T-helper 2 cell treated with Interferon-gamma antibody and Interleukin-4, amounts not matched to agents 100 ng/mL and 5 ng/mL, for 36 hours (primary cell): ENCODE data around the gene NME9. TPM values are rescaled to one million over a fixed set of nuclear protein-coding genes. Genes with fewer than 3 reads are reported as not detected.

Experiments used
- intact Hi-C: fragments of 100-400 bp; cut with micrococcal nuclease; formaldehyde crosslinking; loops from one replicate; pipeline ENCODE4 v1.15.1; 2023
- total RNA-seq: library from RNA; stranded (reverse); gene quantifications from 2 replicates; pipeline ENCODE4 v1.2.3, GENCODE V29; 2022

Gene NME9
- total RNA-seq, 1 donor from 2014 or later, result not detected

GRCh38 chr3:138284079-138284478, 45.6 kb downstream of the NME9 start:
- intact Hi-C loops, result no loop called here

DNA sequence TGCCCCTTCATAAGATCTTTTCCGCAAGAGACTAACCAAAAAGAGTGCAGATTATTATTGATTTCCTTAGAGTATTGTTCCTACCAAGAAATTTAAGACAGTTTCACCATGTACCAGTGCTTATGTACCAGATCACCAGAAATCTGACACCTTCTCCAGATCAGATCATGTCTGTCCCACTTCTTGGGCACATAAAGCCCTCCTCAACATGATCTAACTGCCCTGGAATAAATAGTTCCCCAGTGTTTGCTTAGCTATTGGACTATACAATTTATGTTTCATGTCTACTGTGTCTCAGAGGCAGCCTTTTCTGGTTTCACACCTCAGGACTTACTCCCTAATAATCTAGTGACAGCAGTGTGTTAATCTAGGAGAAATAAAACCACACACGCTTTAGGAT, 46.8 kb downstream of the NME9 start:
- intact Hi-C loops, result no loop called here

GRCh38 chr3:138281561-138281960, 48.1 kb downstream of the NME9 start:
- intact Hi-C loops, result no loop called here

DNA sequence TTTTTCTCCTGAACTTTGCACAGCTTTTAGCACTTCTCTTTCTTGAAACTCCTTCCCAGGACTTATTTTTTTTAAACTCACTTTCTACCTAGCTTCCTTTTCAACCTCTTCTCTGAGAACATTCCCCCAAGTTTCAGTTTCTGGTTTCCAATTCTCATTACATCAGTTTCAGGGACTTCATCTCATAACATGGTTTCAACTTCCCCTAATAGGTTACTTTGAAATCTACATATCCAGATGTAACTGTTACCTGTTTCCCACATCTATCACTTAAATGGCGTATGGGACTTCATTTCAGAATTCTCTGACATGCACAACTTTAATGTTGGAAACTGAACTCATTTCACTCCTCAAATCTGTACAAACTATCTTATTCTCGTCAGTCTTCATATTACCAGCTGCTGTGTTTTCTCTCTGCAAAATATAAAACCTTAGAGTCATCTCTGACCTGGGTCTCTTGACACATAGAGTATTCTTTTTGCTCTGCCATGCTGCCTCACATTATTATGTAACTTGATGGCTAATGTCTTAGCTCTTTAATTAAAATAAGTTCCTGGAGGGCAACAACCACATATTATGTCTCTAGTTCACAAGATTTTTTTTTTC, 58.4 kb downstream of the NME9 start:
- intact Hi-C loops, result no loop called here

GRCh38 chr3:138270245-138270644, 59.4 kb downstream of the NME9 start:
- intact Hi-C loops, result no loop called here

- intact Hi-C loops, result no loop called here
These were observed 62.6 kb downstream of the NME9 start for GRCh38 chr3:138267083-138267482.

- intact Hi-C loops, result no loop called here
These were observed 63.9 kb downstream of the NME9 start for GRCh38 chr3:138265745-138266144.

- intact Hi-C loops, result no loop called here
These were observed 66.5 kb downstream of the NME9 start for GRCh38 chr3:138263104-138263503.

DNA sequence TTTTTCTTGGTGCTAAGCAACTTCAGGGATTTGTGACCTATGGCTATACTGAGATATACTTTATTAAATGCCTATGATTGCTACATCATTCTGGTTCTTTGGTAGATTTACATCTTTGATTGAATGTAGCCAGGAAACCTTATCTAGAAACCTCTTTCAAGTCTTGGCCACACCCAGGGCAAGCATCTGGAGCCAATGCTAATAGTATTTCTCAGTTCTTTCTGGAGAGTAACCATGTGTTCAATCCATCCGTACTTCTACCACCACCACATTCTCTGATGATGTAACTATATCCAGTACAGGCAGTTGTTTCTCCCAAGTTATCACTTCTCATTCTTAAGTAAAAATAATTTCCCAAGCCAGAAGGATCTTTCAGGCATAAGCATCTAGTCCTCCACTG, 69.0 kb downstream of the NME9 start:
- intact Hi-C loops, result no loop called here

DNA sequence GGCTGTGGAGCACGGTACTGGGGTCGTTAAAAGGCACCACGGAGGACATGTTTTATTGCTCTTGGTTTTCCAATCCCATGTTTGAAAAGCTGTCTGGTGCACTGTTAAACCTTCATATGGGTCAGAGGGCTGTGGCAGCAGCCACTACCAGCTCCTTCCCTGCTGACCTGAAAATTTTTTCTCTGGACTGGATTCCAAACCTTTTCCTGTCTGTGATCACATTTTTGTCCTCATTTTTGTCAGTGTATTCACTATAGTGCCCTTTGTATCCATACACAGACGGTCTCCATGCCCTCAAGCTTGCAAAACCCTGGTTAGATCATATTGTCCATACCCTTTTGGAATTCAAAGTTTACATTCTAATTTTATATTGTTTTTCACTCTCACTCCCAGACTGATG, 70.5 kb downstream of the NME9 start:
- intact Hi-C loops, result no loop called here

DNA sequence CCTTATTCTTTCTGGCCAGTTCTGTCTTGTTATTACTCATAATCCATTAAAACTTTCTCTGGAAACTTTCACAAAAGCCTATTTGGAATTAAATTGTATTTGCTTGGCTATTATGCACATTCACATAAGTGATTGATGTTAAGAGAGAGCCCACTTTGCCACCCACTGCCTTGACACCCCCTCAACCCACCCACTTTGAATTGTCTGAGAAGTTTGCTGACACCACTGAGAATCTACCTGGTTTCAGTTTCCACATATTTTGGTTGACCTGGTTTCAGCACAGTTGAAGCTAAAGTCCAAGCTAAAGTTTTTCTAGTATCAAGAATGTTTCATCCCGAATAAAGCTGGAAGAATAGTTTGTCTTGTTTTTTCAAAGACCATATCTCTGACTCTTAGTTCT, 71.7 kb downstream of the NME9 start:
- intact Hi-C loops, result no loop called here

GRCh38 chr3:138256022-138256421, 73.6 kb downstream of the NME9 start:
- intact Hi-C loops, result no loop called here

DNA sequence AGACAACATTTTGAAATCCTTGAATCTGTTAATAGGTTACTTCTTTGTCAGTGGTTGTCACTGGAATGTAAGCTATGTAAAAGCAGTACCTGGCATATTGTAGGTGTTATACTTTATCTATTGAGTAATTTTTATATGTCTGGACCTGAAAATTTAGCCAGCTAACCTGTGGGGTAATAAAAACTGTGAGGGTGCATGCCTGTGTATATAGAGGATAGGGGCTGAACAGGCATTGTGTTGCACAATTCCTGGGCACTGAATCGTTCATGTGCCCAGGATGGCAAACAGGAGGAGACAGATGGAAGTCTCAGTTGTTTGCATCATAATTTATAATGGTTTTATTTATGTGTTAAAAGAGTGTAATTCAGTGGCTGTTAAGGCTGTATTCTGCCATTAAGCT, 75.4 kb downstream of the NME9 start:
- intact Hi-C loops, result no loop called here

GRCh38 chr3:138253609-138254008, 76.0 kb downstream of the NME9 start:
- intact Hi-C loops, result no loop called here

Other genes with a start within 250 kb of the NME9 start
- gene DZIP1L, start 214.2 kb downstream of the NME9 start, total RNA-seq, result not detected in 2 replicates
- not detected in 2 replicates for gene A4GNT, start 197.5 kb downstream of the NME9 start, total RNA-seq
- gene DBR1, start 154.9 kb downstream of the NME9 start, total RNA-seq, result 21.5 and 22.2 TPM in 2 replicates
- gene ARMC8, start 142.6 kb downstream of the NME9 start, total RNA-seq, result 47.7 and 52.2 TPM in 2 replicates
- gene MRAS, start 18.7 kb upstream of the NME9 start, total RNA-seq, result not detected in 2 replicates
- gene ESYT3, start 104.8 kb upstream of the NME9 start, total RNA-seq, result 0.61 and 1.2 TPM in 2 replicates